Sigmoid colon (tissue), 4 donors: Measurements from ENCODE around the gene LPIN1.

Experiments
- POLR2A ChIP-seq, 2 donors: fragments of 450-650 bp; IDR thresholded peaks; one replicate each; pipeline ENCODE4 v1.6.1; 2016; ENCODE audit warnings: antibody characterized with exemption in 2 of 2, mild to moderate bottlenecking in 2 of 2, moderate library complexity in 2 of 2
- POLR2AphosphoS5 ChIP-seq, 4 donors: sonication (generic); formaldehyde crosslinking; IDR thresholded peaks; one replicate each; pipeline ENCODE4 v1.6.1; 2017; ENCODE audit warnings: antibody characterized with exemption in 4 of 4
- TF ChIP-seq, protein P1 (sequence below), 4 experiments: fragments of 450-650 bp in 3 of 4; fragments of 200-600 bp in 1 of 4; IDR thresholded peaks; one replicate each; pipeline ENCODE4 v1.5.1; 2016 to 2019; ENCODE audit warnings: antibody characterized with exemption in 4 of 4, mild to moderate bottlenecking in 3 of 4, moderate library complexity in 2 of 4

DNA sequence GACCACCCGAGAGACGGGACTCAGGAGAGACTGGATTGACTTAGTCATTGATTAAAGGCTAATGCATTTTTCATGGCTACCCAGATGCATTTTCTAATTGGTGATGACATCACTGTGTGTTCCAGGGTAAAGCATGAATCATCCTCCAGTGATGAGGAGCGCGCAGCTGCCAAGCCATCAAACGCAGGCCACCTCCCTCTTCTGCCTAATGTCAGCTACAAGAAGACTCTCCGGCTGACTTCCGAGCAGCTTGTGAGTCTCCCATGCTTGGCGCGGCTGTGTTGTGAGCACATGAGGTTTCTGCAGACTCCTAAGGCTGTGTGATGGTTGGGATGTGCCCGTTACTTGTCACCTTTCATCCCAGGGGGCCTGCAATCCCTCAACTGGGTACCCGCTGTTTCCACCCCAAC is 56.4 kb downstream of the LPIN1 start:
- TF ChIP-seq, protein P1, sequence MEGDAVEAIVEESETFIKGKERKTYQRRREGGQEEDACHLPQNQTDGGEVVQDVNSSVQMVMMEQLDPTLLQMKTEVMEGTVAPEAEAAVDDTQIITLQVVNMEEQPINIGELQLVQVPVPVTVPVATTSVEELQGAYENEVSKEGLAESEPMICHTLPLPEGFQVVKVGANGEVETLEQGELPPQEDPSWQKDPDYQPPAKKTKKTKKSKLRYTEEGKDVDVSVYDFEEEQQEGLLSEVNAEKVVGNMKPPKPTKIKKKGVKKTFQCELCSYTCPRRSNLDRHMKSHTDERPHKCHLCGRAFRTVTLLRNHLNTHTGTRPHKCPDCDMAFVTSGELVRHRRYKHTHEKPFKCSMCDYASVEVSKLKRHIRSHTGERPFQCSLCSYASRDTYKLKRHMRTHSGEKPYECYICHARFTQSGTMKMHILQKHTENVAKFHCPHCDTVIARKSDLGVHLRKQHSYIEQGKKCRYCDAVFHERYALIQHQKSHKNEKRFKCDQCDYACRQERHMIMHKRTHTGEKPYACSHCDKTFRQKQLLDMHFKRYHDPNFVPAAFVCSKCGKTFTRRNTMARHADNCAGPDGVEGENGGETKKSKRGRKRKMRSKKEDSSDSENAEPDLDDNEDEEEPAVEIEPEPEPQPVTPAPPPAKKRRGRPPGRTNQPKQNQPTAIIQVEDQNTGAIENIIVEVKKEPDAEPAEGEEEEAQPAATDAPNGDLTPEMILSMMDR (IDR thresholded peaks at IDR 0.05) = no peak
- TF ChIP-seq POLR2A (IDR thresholded peaks at IDR 0.05) = no peak
- TF ChIP-seq POLR2AphosphoS5 (IDR thresholded peaks at IDR 0.05) = no peak
